ENCODE results near the gene CHCHD4. TPM values are rescaled to one million over a fixed set of nuclear protein-coding genes. Genes with fewer than 3 reads are reported as not detected.

The CHCHD4 gene
- total and polyA plus RNA-seq, 2 of the 8 experiments (the other 6 are each of a cell fraction or from before 2014, with no cell fraction given): 15.0 to 22.3 TPM

DNA sequence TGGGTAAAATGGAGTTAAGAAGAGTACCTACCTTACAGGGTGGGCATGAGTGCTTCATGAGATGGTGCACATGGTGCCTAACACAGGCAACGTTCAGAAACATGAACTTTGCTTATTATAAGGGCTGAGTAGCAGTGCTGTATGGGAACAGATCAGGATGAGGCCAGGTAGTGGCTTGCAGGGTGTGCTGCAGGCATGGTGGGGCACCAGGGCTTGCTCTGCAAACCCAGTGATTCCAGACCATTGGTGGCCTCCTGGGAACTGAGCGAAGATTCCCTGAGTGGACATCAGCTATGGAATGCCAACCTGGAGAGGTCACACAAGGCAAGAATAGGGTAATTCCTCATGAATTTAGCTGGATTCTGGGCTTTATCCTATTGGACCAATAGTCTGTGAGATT lies 16.0 kb upstream of the CHCHD4 start:
- no peak for DNase-seq (ENCODE audit: low read depth in 1 of 2, low spot score in 2 of 2)
- H3K79me2 ChIP-seq (ENCODE audit: control insufficient read depth in 1 of 2, insufficient read depth in 2 of 2, low read length in 2 of 2): no peaks in the 10 kb centered on the region
- no peak overlapping the region for H3K4me2 ChIP-seq (ENCODE audit: insufficient read depth in 1 of 2, low read depth in 2 of 2, low read length in 2 of 2)
- H4K91ac ChIP-seq (replicated peaks; ENCODE audit: insufficient read length, low read length): no peak overlapping the region
- H3K56ac ChIP-seq (replicated peaks; ENCODE audit: insufficient read length, low read depth, low read length): no peak overlapping the region
- no peak for FAIRE-seq
- H3K79me1 ChIP-seq (ENCODE audit: low read depth, low read length): no peaks in the 10 kb centered on the region
- no peaks in the 10 kb centered on the region for H3K23me2 ChIP-seq (ENCODE audit: low read depth, low read length)
- no peak overlapping the region for H2AFZ ChIP-seq (ENCODE audit: low read length)
- no peak overlapping the region for H3K4ac ChIP-seq (replicated peaks; ENCODE audit: insufficient read length, low read depth, low read length)
- no peak overlapping the region for H3K14ac ChIP-seq (ENCODE audit: insufficient read length)
- ChIA-PET CTCF (ENCODE audit: partially characterized antibody) (interaction anchor here (0.6 to 1.0 kb wide), 2 partner anchors 26 to 327 kb away, joined by 3 read pairs; no protein-coding TSS in a partner anchor), POLR2A (ENCODE audit: partially characterized antibody) (interaction anchor here (0.9 to 6.2 kb wide), 3 partner anchors 10 to 38 kb away, joined by 3 to 32 read pairs (median 3); partner anchors contain the start of genes CHCHD4, LSM3, TMEM43 and XPC)
- no peak overlapping the region for H2BK15ac ChIP-seq (ENCODE audit: low read length)
- H3K27ac ChIP-seq (ENCODE audit: low read depth, low read length): no peak overlapping the region
- H3K23ac ChIP-seq (ENCODE audit: insufficient read length): no peak overlapping the region
- H4K5ac ChIP-seq (ENCODE audit: insufficient read length, low read depth, low read length): no peak overlapping the region
- H3K18ac ChIP-seq (ENCODE audit: extremely low read depth, low read length): no peak overlapping the region
- no peak overlapping the region for H2BK12ac ChIP-seq (ENCODE audit: low read depth, low read length)
- no peak overlapping the region for H2BK5ac ChIP-seq (ENCODE audit: low read depth, low read length)
- H2BK20ac ChIP-seq (ENCODE audit: low read length): no peak overlapping the region
- no peak overlapping the region for H3K9ac ChIP-seq (replicated peaks in 1 of 4; ENCODE audit: extremely low read depth in 1 of 4, low read depth in 3 of 4, low read length in 3 of 4)
- peaks cover 0 to 11% (median 8%) of the 10 kb centered on the region in 4 experiments; a peak in 4 of 8 replicates for H3K36me3 ChIP-seq (ENCODE audit: control insufficient read depth in 2 of 4, insufficient read depth in 4 of 4, low read length in 3 of 4)
- H3K4me1 ChIP-seq (replicated peaks in 1 of 4; ENCODE audit: control insufficient read depth in 3 of 4, insufficient read depth in 4 of 4, low read length in 3 of 4): no peaks in the 10 kb centered on the region; a peak in 3 of 7 replicates
- peaks cover 2 to 10% of the 10 kb centered on the region in 2 experiments for H4K20me1 ChIP-seq (replicated peaks in 1 of 2; ENCODE audit: control insufficient read depth in 1 of 2, insufficient read depth in 2 of 2, low read length in 2 of 2)
- no peak overlapping the region for H4K8ac ChIP-seq (ENCODE audit: extremely low read depth, insufficient read depth, low read length)
- no peaks in the 10 kb centered on the region for H3K27me3 ChIP-seq (replicated peaks in 1 of 4; ENCODE audit: control insufficient read depth in 3 of 4, extremely low read depth in 1 of 4, insufficient read depth in 3 of 4, low read length in 3 of 4)
- no peak overlapping the region for H3K4me3 ChIP-seq (ENCODE audit: extremely low read depth in 1 of 4, insufficient read depth in 2 of 4, low read depth in 3 of 4, low read length in 4 of 4)
- H2BK120ac ChIP-seq (replicated peaks; ENCODE audit: low read depth, low read length): no peak overlapping the region
- H2AK5ac ChIP-seq (ENCODE audit: low read depth, low read length): no peak overlapping the region
- H3K9me3 ChIP-seq (ENCODE audit: insufficient read depth in 2 of 2, low read depth in 1 of 2, low read length in 1 of 2): no peaks in the 10 kb centered on the region
- WGBS, 2 experiments (ENCODE audit: extremely low coverage in 1 of 2, insufficient coverage in 1 of 2, insufficient read length in 1 of 2, insufficient replicate concordance in 2 of 2, low coverage in 1 of 2, low lambda C conversion rate in 2 of 2, missing lambda C conversion rate in 1 of 2): 80% methylated on average over 2 of the region's 2 CpGs; no CpG with 5 or more reads in 1 of the 2 experiments
- TF ChIP-seq CBX5 (IDR thresholded peaks at IDR 0.05; ENCODE audit: low read depth, low read length) (no peak), ASH2L (IDR thresholded peaks at IDR 0.05; ENCODE audit: low read length) (no peak), KDM5A (IDR thresholded peaks at IDR 0.05; ENCODE audit: low read length) (no peak), SAP30 (IDR thresholded peaks at IDR 0.05; ENCODE audit: insufficient read depth, insufficient replicate concordance, low read length) (no peak), NRF1 (IDR thresholded peaks at IDR 0.05; ENCODE audit: low read depth, low read length) (no peak), POLR2AphosphoS5 (IDR thresholded peaks at IDR 0.05; ENCODE audit: low read depth, low read length) (no peak), POLR2A (IDR thresholded peaks at IDR 0.05; ENCODE audit: control extremely low read depth in 1 of 2, low read depth in 2 of 2, low read length in 2 of 2) (no peak), BCL11A (IDR thresholded peaks at IDR 0.05; ENCODE audit: low read depth in 2 of 2, low read length in 2 of 2) (no peak), TBP (IDR thresholded peaks at IDR 0.05; ENCODE audit: low read depth, low read length) (no peak), ZNF274 (IDR thresholded peaks at IDR 0.05; ENCODE audit: borderline replicate concordance, extremely low read depth, low read length) (no peak), TEAD4 (IDR thresholded peaks at IDR 0.05; ENCODE audit: low read depth, low read length) (no peak), TAF7 (optimal IDR thresholded peaks at IDR 0.05; ENCODE audit: borderline replicate concordance, low read depth, low read length) (no peak), MAX (IDR thresholded peaks at IDR 0.05) (no peak), GTF2F1 (IDR thresholded peaks at IDR 0.05; ENCODE audit: borderline replicate concordance, low read depth, low read length) (no peak), CHD1 (IDR thresholded peaks at IDR 0.05; ENCODE audit: low read depth, low read length) (no peak)

Measured in H1 (cell line).